GM21390 (cell line): ENCODE measurements around the gene ELN.

Experiments used
- ATAC-seq: cut with Tn5 transposase; IDR thresholded peaks from one replicate; pipeline ENCODE4 v1.9.1; 2021; ENCODE audit not compliant: unreplicated experiment

The ELN gene

GRCh38 chr7:74023092-74023536 is 4.9 kb upstream of the ELN start:
- no peak for ATAC-seq

DNA sequence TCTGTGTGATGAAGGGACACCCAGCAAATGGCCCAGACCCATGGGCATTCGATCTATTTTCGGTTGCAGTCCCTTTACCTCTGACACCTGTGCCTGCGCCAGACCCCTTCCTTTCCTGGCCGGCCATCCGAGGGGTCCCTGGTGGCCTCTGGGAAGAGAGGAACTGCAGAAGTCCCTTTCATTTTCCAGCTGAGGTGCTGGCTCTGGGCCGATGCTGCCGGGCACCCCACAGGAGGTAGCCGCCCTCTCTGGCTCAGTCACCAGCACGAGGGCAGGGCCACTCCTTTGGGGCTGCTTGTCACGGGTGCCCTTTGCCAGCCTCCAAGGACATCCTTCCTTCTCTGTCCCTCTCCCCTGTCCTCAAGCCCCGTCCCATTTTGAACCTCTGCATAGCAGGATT is 4.2 kb upstream of the ELN start:
- no peak for ATAC-seq

DNA sequence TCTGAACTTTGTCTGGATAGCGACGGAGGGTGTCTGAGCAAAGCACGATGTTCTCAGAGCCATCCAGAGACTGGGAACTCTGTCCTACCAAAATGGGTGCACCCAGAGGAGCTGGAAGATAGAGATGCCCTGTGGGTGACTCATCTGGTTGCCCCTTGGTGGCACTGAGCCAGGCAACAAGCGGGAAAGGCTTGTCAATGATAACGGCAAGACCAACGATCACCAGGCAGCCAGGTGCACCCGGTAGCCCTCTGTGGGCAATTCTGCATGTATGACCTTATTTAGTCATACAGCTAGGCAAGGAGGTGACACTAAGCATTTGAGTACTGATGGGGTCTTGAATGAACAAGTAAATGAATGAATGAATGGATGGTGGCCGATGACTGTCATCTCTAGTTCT is 2.8 kb upstream of the ELN start:
- no peak for ATAC-seq

DNA sequence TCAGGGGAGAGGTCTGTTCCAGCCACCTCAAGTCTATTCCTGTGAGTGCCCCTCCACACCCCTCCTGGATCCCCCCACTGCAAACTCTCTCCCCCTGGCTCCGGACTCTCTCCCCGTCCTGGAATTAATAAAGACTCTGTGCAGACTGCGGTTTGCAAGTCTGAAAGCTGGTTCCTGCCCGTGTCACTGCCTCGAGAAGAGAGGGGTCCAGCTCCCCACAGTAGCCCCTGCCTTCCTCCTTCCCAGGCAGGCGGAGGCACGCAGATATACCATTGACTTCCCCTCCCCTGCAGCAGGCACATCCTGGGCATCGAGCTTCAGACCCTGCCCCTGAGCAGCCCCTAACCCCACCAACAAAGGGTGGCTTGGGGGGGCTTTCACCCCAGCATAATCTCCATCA is 2.2 kb upstream of the ELN start:
- no peak for ATAC-seq

GRCh38 chr7:74026406-74026902 is 1.5 kb upstream of the ELN start:
- no peak for ATAC-seq

DNA sequence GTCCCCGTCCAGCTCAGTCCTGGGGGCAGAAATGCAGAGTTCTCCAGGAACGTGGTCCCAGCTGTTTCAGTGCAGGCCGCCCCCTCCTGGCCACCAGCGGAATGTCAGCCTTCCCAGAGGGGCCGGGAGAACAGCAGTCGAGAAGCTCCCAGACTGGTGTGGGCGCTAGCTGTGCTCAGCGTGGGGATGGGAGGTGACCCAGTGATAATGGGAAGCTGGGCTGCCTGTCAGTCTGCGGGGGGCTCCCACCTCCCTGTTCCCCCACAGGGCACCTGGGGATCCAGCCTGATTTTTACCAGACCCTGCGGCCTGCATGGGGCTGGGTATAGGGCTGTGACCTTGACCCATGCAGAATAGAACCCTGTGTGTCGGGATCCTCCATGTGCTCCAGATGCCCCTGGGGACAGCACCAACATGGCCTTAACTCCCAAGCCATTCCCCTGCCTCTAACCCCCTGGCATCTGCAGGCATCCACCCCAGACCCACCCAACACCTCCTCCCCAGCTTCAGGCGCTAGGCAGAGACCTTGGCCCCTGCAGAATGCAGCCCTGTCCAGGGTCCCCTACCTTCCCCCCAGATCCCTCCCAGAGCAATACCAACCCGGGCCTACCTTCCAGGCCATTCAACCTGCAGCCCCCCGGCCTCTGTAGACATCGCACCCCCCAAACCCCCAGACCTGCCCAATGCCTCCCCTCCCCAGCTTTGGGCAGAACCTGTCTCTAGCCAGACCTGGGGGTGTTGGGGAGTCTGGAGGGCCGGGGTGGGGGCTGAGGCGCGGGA is 880 bp upstream of the ELN start:
- ATAC-seq, result no peak

- no peak for ATAC-seq
These were observed 407 bp downstream of the ELN start for GRCh38 chr7:74028321-74028838.

- ATAC-seq, result no peak
These were observed 1.3 kb downstream of the ELN start for GRCh38 chr7:74029089-74029785.

DNA sequence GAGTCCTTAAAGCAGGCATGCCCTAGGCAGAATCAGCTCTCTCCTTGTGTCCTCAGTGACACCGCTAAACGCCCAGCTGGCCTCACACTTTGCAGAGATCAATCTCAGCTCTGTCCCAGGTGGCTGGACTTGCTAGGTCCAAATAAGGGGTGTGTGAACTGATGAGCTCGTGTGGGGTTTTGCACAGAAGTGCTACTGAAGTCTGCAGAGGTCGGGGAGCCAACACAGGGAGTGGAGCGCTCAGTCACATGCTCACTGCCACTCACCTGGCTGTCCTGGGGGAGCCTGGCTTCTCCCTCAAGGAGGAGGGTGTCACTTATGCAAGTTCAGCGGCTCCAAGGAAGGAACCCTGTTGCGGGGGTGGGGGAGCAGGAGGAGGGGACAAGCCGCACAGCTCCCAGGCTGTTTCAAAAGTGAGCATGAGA is 2.0 kb downstream of the ELN start:
- no peak for ATAC-seq

DNA sequence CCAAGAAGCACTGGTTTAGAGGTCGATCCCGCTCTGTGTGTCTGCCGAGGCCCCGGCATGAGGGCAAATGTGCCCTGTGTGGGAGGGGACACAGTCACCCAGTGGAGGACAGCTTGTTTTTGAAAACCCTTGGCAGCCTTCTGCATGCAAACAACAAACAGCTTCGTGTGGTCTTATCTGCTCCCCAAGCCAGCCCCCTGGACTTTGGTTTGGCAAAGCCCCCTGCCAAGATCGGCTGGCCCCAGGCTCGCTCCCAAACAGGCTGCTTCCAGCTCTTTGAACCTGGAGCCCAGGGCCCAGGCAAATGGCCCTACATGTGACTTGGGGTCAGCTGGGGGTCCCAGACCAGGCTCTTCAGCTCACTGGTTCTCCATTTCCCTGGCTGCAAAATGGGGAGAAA is 2.9 kb downstream of the ELN start:
- ATAC-seq, result no peak

- ATAC-seq, result no peak
These were observed 3.6 kb downstream of the ELN start for GRCh38 chr7:74031403-74032190.

DNA sequence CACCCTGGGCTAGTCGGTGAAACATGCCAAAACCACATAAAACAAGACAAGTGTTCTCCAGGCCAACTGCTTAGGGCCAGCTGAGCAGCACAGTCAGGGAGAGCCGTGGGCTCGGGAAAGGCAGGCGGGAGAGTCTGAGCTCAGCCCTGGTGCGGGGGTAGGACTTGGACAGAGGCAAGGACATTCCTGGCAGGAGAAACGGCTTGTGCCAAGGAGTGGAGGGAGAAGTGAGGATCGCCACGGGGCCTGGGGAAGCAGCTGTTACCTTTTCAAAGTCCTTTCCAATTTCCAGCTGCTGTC is 4.2 kb downstream of the ELN start:
- ATAC-seq, result no peak

DNA sequence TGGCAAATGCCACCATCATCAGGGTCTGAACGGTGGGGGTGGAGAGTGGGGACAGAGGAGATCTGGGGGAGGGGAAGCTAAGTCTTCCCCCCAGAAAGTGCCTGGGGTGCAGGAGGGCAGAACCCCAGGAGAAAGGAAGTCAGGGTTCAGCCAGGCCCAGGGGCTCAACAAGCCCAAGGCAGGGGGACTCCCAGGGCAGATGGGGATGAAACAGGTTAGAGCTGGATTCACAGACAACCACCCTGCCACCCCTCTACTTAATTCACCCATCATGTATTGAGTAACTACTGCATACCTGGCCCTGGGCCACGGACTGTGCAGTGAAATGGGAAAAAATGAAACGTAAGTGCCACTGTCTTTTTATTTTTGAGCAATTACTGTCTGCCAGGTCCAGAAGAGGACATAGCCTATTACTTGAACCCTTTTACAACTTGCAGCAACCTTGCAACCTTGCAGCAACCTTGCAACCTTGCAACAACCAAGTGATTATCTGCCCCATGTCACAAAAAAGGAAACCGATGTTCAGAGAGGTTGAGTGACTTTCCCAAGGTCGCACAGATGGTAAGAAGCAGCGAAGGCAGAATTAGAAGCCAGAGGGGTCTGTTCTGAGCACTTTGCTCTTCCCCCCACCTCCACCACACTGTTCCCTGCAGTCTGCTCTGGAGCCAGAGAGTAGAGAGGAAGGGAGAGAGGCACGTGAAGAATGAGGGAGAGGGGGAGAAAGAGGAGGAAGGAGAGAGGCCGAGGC is 4.8 kb downstream of the ELN start:
- no peak for ATAC-seq

- no peak for ATAC-seq
These were observed 5.7 kb downstream of the ELN start for GRCh38 chr7:74033372-74034311.

DNA sequence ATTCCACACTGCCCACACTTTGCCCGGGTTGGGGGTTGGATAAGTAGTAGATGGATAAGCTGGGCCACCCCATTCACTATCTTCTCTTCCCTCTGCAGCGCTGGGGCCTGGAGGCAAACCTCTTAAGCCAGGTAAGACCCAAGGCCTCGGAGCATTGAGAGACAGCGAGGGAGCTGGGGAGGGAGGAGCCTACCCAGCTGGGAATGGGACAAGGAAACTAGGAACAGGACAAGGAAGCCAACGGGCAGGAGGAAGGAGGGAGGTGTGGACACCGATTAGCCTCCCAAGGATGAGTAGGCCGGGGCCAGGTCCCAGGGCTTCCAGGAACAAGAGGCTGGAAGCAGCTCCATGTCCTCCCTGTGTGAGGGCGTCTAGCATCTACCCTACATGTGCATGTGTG is 9.6 kb downstream of the ELN start:
- no peak for ATAC-seq

DNA sequence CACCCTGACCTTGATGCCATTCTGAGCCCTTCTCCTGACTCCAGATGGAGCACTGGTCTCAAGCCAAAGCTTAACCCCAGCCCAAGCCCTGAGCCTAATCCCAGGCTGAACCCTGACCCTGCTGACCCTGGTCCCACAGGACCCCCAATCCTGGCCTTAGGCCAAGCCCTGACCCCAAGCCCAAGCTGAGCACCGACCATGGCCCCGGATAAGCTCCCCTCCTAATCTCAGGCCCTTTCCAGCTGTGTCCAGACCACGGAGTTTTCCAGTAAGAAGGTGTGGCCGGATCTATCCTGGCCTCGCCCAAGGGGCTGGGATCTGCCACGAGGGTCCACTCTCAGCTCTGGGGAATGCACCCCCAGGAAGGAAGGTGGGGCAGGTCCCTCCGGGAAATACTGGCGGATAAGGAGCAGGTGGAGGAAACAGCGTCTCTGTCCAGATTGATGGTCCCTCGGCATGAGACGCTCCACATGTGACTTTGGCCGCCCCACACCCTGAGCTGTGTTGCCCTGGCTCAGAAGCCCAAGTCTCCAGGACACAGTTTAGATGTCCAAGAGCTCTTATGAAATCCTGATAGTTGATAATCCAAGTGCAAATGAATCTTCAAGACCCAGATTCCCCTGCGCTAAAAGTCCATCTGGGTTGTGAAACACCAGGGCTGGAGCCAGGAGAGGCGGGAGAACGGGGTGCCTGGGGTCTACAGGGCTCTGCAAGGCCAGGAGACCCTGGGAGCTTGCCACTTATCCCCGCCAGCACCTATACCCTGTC is 10.4 kb downstream of the ELN start:
- no peak for ATAC-seq

- ATAC-seq, result no peak
These were observed 11.4 kb downstream of the ELN start for GRCh38 chr7:74039337-74039736.

GRCh38 chr7:74040101-74040790 is 12.3 kb downstream of the ELN start:
- ATAC-seq, result no peak
